DMS79 treated with DMSO at 0.1 percent for 48 hours (cell line): Measurements from ENCODE around the gene TECRL.

ENCODE experiments used
- DNase-seq: peaks from one replicate; lab custom pipeline; 2025; lab: John Stamatoyannopoulos, UW

The TECRL gene

GRCh38 chr4:64409300-64409699 is at the start of gene TECRL:
Gene TECRL (minus strand): TSS chr4:64409450. CDS start chr4:64409351, 99 bp downstream.
- no peak for DNase-seq

- DNase-seq, result no peak
These were observed 23.4 kb upstream of the TECRL start for GRCh38 chr4:64432674-64433073.

GRCh38 chr4:64430933-64431332 is 21.7 kb upstream of the TECRL start:
- DNase-seq, result no peak

- no peak for DNase-seq
These were observed 8.7 kb upstream of the TECRL start for GRCh38 chr4:64417974-64418373.

GRCh38 chr4:64407000-64407399 is 2.2 kb downstream of the TECRL start:
- DNase-seq, result no peak

GRCh38 chr4:64405761-64406160 is 3.5 kb downstream of the TECRL start:
- DNase-seq, result no peak

- DNase-seq, result no peak
These were observed 6.6 kb downstream of the TECRL start for GRCh38 chr4:64402684-64403083.

GRCh38 chr4:64399313-64400109 is 9.7 kb downstream of the TECRL start:
- DNase-seq, result no peak

- no peak for DNase-seq
These were observed 14.8 kb downstream of the TECRL start for GRCh38 chr4:64394469-64394868.

- DNase-seq, result no peak
These were observed 21.0 kb downstream of the TECRL start for GRCh38 chr4:64388252-64388651.

GRCh38 chr4:64385220-64385619 is 24.0 kb downstream of the TECRL start:
- DNase-seq, result no peak

- DNase-seq, result no peak
These were observed 24.7 kb downstream of the TECRL start for GRCh38 chr4:64384237-64385203.

GRCh38 chr4:64368741-64369140 is 40.5 kb downstream of the TECRL start:
- no peak for DNase-seq

- no peak for DNase-seq
These were observed 47.9 kb downstream of the TECRL start for GRCh38 chr4:64361399-64361740.

- DNase-seq, result no peak
These were observed 48.4 kb downstream of the TECRL start for GRCh38 chr4:64360664-64361398.

- DNase-seq, result no peak
These were observed 49.8 kb downstream of the TECRL start for GRCh38 chr4:64359489-64359888.

GRCh38 chr4:64353904-64354303 is 55.3 kb downstream of the TECRL start:
- no peak for DNase-seq

GRCh38 chr4:64341711-64342110 is 67.5 kb downstream of the TECRL start:
- no peak for DNase-seq

- no peak for DNase-seq
These were observed 68.8 kb downstream of the TECRL start for GRCh38 chr4:64340218-64341110.

- no peak for DNase-seq
These were observed 74.3 kb downstream of the TECRL start for GRCh38 chr4:64334964-64335363.

- DNase-seq, result no peak
These were observed 79.1 kb downstream of the TECRL start for GRCh38 chr4:64330143-64330542.
